MCF 10A (cell line): Measurements from ENCODE around the gene CASP10. TPM values are rescaled to one million over a fixed set of nuclear protein-coding genes. Genes with fewer than 3 reads are reported as not detected.

ENCODE experiments used
- BruUV-seq: library from RNA; stranded (reverse); fragments of 400-500 nt; replicated peaks from 2 replicates; lab custom pipeline; 2021; lab: Mats Ljungman, UMichigan
- CTCF ChIA-PET: fragments of 300-600 bp; sonication (Branson Sonifier 250); formaldehyde crosslinking; extraction: SDS; loops from one replicate; lab custom pipeline; 2021; ENCODE audit warnings: antibody characterized with exemption, inconsistent platforms; lab: Yijun Ruan, JAX
- POLR2A ChIA-PET: fragments of 300-600, 350-650 bp; sonication (Branson Sonifier 250); formaldehyde crosslinking; extraction: SDS; loops from one replicate; lab custom pipeline; 2020; ENCODE audit warnings: antibody characterized with exemption, inconsistent platforms; lab: Yijun Ruan, JAX
- DNase-seq: peaks from one replicate; pipeline ENCODE4 v3.0.0-alpha.2; 2018; ENCODE audit not compliant: unreplicated experiment
- H3K27ac Mint-ChIP-seq: one replicate; pipeline ENCODE4 v1.8.0; 2022; ENCODE audit warnings: mild to moderate bottlenecking, low read depth, mixed read lengths; ENCODE audit not compliant: unreplicated experiment
- H3K27me3 Mint-ChIP-seq: one replicate; pipeline ENCODE4 v1.8.0; 2022; ENCODE audit warnings: mixed read lengths; ENCODE audit not compliant: insufficient read depth, unreplicated experiment
- H3K36me3 Mint-ChIP-seq: one replicate; pipeline ENCODE4 v1.8.0; 2022; ENCODE audit warnings: mild to moderate bottlenecking, moderate library complexity, mixed read lengths; ENCODE audit not compliant: insufficient read depth, unreplicated experiment
- H3K4me1 Mint-ChIP-seq: one replicate; pipeline ENCODE4 v1.8.0; 2022; ENCODE audit warnings: mixed read lengths; ENCODE audit not compliant: insufficient read depth, unreplicated experiment
- H3K4me3 Mint-ChIP-seq: one replicate; pipeline ENCODE4 v1.8.0; 2022; ENCODE audit warnings: mild to moderate bottlenecking, moderate library complexity, mixed read lengths; ENCODE audit not compliant: unreplicated experiment
- H3K9me3 Mint-ChIP-seq: one replicate; pipeline ENCODE4 v1.8.0; 2022; ENCODE audit warnings: mixed read lengths; ENCODE audit not compliant: unreplicated experiment
- CTCF ChIP-seq: fragments of 200-600 bp; IDR thresholded peaks from one replicate; pipeline ENCODE4 v1.8.0; 2022; ENCODE audit warnings: antibody characterized with exemption, mild to moderate bottlenecking; ENCODE audit not compliant: unreplicated experiment
- intact Hi-C: fragments of 100-400 bp; cut with micrococcal nuclease; formaldehyde crosslinking; loops from 2 replicates; pipeline ENCODE4 v1.14.1; 2022
- total RNA-seq: library from RNA; stranded (reverse); gene quantifications from 2 replicates; pipeline ENCODE4 v1.2.3, GENCODE V29; 2022

The CASP10 gene
- total RNA-seq, 1 experiment from 2014 or later: 0.19 TPM

- no peak overlapping the region for H3K4me3 Mint-ChIP-seq
- POLR2A ChIA-PET: interaction anchor here (0.5 to 0.7 kb wide), 2 partner anchors 271 to 371 kb away, joined by 3 to 4 read pairs; no protein-coding TSS in a partner anchor
- intact Hi-C loops: no loop called here
- H3K9me3 Mint-ChIP-seq: no peaks in the 10 kb centered on the region
- no peak for DNase-seq
- CTCF ChIA-PET: no interaction called here
- peaks cover 48% of the 10 kb centered on the region for H3K36me3 Mint-ChIP-seq
- H3K4me1 Mint-ChIP-seq: peaks cover 20% of the 10 kb centered on the region
- no peaks in the 10 kb centered on the region for H3K27me3 Mint-ChIP-seq
- no TSS peak for BruUV-seq
- TF ChIP-seq CTCF: no peak
- H3K27ac Mint-ChIP-seq: peak overlapping the region; percentile 54
These were observed 83.7 kb downstream of the CASP10 start for GRCh38 chr2:201266629-201267028.

- H3K4me1 Mint-ChIP-seq: peaks cover 15% of the 10 kb centered on the region
- no peak overlapping the region for H3K4me3 Mint-ChIP-seq
- H3K27me3 Mint-ChIP-seq: no peaks in the 10 kb centered on the region
- BruUV-seq: no TSS peak
- no peaks in the 10 kb centered on the region for H3K9me3 Mint-ChIP-seq
- CTCF ChIA-PET: interaction anchor here (1.2 kb wide), 1 partner anchor 31 kb away, joined by 3 read pairs; no protein-coding TSS in a partner anchor
- no peak for DNase-seq
- intact Hi-C loops: no loop called here
- H3K36me3 Mint-ChIP-seq: peaks cover 52% of the 10 kb centered on the region
- TF ChIP-seq CTCF: no peak
- no peak overlapping the region for H3K27ac Mint-ChIP-seq
- POLR2A ChIA-PET: interaction anchor here (0.6 kb wide), 1 partner anchor 14 kb away, joined by 3 read pairs; no protein-coding TSS in a partner anchor
These were observed 84.5 kb downstream of the CASP10 start for GRCh38 chr2:201267278-201268030.

- Mint-ChIP-seq H3K4me1 (no peaks in the 10 kb centered on the region), H3K27me3 (no peaks in the 10 kb centered on the region), H3K9me3 (no peaks in the 10 kb centered on the region), H3K36me3 (peaks cover 75% of the 10 kb centered on the region), H3K4me3 (no peak overlapping the region), H3K27ac (no peak overlapping the region)
- DNase-seq: no peak
- CTCF ChIA-PET: interaction anchor here (0.6 kb wide), 1 partner anchor 201 kb away, joined by 3 read pairs; no protein-coding TSS in a partner anchor
- BruUV-seq: no TSS peak
- no peak for TF ChIP-seq CTCF
- intact Hi-C loops: no loop called here
- POLR2A ChIA-PET: no interaction called here
These were observed 86.8 kb downstream of the CASP10 start for GRCh38 chr2:201269764-201270163.

- Mint-ChIP-seq H3K36me3 (peaks cover 82% of the 10 kb centered on the region), H3K27ac (no peak overlapping the region), H3K4me1 (no peaks in the 10 kb centered on the region), H3K27me3 (no peaks in the 10 kb centered on the region), H3K4me3 (no peak overlapping the region), H3K9me3 (no peaks in the 10 kb centered on the region)
- ChIA-PET POLR2A (interaction anchor here (1.0 kb wide), 1 partner anchor 9 kb away, joined by 6 read pairs; no protein-coding TSS in a partner anchor), CTCF (no interaction called here)
- DNase-seq: no peak
- intact Hi-C loops: no loop called here
- BruUV-seq: no TSS peak
- no peak for TF ChIP-seq CTCF
These were observed 87.5 kb downstream of the CASP10 start for GRCh38 chr2:201270293-201271001.
